Activated CD4-positive, alpha-beta T cell treated with anti-CD3 and anti-CD28 coated beads for 36 hours (primary cell): Measurements from ENCODE around the gene ENPP3. TPM values are rescaled to one million over a fixed set of nuclear protein-coding genes. Genes with fewer than 3 reads are reported as not detected.

Experiments used
- ATAC-seq: fragments of 200-7000 bp; cut with Tn5 transposase; one replicate; pipeline ENCODE4 v1.10.0; 2021; ENCODE audit warnings: mild to moderate bottlenecking, moderate library complexity
- CTCF ChIA-PET: fragments of 350-600 bp; sonication (Branson Sonifier 250); formaldehyde crosslinking; loops from one replicate; lab custom pipeline; 2021; ENCODE audit warnings: antibody characterized with exemption; lab: Charles Lee
- POLR2A ChIA-PET: fragments of 350-600 bp; sonication (Branson Sonifier 250); formaldehyde crosslinking; loops from one replicate; lab custom pipeline; 2021; ENCODE audit warnings: antibody characterized with exemption, inconsistent platforms; lab: Charles Lee
- DNase-seq: peaks from one replicate; pipeline ENCODE4 v3.0.0-alpha.2; 2020
- H3K27ac Mint-ChIP-seq: one replicate; pipeline ENCODE4 v1.8.0; 2021; ENCODE audit warnings: mixed read lengths
- H3K27me3 Mint-ChIP-seq: one replicate; pipeline ENCODE4 v1.8.0; 2021; ENCODE audit warnings: mixed read lengths
- H3K36me3 Mint-ChIP-seq: one replicate; pipeline ENCODE4 v1.8.0; 2021; ENCODE audit warnings: low read depth, mixed read lengths
- H3K4me1 Mint-ChIP-seq: one replicate; pipeline ENCODE4 v1.8.0; 2021; ENCODE audit warnings: mixed read lengths
- H3K4me3 Mint-ChIP-seq: one replicate; pipeline ENCODE4 v1.8.0; 2021; ENCODE audit warnings: mild to moderate bottlenecking, moderate library complexity, mixed read lengths
- H3K9me3 Mint-ChIP-seq: one replicate; pipeline ENCODE4 v1.8.0; 2021; ENCODE audit warnings: low read depth, mixed read lengths
- intact Hi-C, 2 experiments: fragments of 100-400 bp; cut with DNase I in 1 of 2; cut with micrococcal nuclease in 1 of 2; formaldehyde crosslinking; loops; one replicate each; pipeline versions ENCODE4 v1.14.2 to v1.15.1; 2022 to 2024; cut with DNase I, micrococcal nuclease
- total RNA-seq, 2 experiments: library from RNA; stranded (reverse); gene quantifications; one replicate each; pipeline ENCODE4 v1.2.3, GENCODE V29; 2021

ENPP3 gene
- total RNA-seq, 2 experiments from 2014 or later, result 0.57 to 0.58 TPM

DNA sequence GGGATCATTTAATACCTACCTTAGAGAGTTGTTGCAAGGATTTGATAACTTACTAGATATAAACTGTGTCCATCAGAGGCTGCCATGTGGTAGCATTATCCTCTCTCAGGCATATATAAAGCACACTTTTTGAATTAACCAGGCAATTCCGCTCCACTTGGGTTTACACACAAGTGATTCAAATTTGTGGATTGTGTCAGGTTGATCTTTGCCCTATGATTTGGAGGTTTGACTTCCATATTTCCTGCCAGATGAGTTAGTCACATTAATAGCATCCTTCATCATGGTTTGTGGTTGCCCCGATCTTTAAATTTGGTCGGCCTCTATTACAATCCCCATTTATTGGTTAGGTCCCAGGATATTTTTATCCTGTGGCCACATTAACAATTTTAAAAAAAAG is 118.5 kb downstream of the ENPP3 start:
- POLR2A ChIA-PET, result no interaction called here

GRCh38 chr6:131756039-131756438 is 118.9 kb downstream of the ENPP3 start:
- POLR2A ChIA-PET, result no interaction called here
- Mint-ChIP-seq H3K9me3 (no peaks in the 10 kb centered on the region), H3K4me3 (no peak overlapping the region), H3K27me3 (peaks cover 18% of the 10 kb centered on the region), H3K27ac (no peak overlapping the region), H3K36me3 (no peaks in the 10 kb centered on the region), H3K4me1 (no peaks in the 10 kb centered on the region)
- CTCF ChIA-PET, result no interaction called here
- intact Hi-C loops, result no loop called here
- no peak for DNase-seq
- no peak for ATAC-seq

More for the DNA sequence above, 118.5 kb downstream of the ENPP3 start:
- ATAC-seq (no peak), DNase-seq (no peak)
- Mint-ChIP-seq H3K27ac (no peak overlapping the region), H3K36me3 (no peaks in the 10 kb centered on the region), H3K4me3 (no peak overlapping the region), H3K27me3 (peaks cover 18% of the 10 kb centered on the region), H3K9me3 (no peaks in the 10 kb centered on the region), H3K4me1 (no peaks in the 10 kb centered on the region)
- CTCF ChIA-PET, result interaction anchor here (0.6 kb wide), 1 partner anchor 18 kb away, joined by 3 read pairs; no protein-coding TSS in a partner anchor
- intact Hi-C loops, result no loop called here

DNA sequence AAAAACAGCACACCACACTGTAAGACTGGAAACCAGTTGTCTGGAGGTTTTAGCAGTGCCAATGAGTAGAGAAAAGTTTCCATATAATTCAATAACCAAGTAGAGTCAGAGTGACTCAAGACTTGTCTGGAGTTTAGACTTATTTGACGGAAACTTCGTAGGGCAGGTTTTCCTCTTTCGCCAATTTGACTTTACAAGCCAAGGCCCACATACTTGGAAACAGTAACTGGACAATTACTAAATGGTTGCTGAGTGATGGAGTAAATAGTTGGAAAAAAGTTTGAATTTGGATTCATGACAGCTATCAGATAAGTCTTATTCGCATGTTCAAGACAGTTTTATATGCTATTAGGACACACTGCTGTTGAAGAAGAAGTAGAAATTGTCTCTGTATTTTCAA is 121.8 kb downstream of the ENPP3 start:
- POLR2A ChIA-PET, result no interaction called here
- Mint-ChIP-seq H3K27ac (no peak overlapping the region), H3K4me1 (no peaks in the 10 kb centered on the region), H3K27me3 (peaks cover 19% of the 10 kb centered on the region), H3K4me3 (no peak overlapping the region), H3K36me3 (no peaks in the 10 kb centered on the region), H3K9me3 (no peaks in the 10 kb centered on the region)
- intact Hi-C loops, result no loop called here
- CTCF ChIA-PET, result no interaction called here
- DNase-seq (no peak), ATAC-seq (no peak)

GRCh38 chr6:131761060-131761761 is 124.1 kb downstream of the ENPP3 start:
- H3K36me3 Mint-ChIP-seq, result no peaks in the 10 kb centered on the region
- no peak for DNase-seq
- no peak overlapping the region for H3K27ac Mint-ChIP-seq
- peaks cover 14% of the 10 kb centered on the region for H3K27me3 Mint-ChIP-seq
- H3K4me3 Mint-ChIP-seq, result no peak overlapping the region
- no peaks in the 10 kb centered on the region for H3K9me3 Mint-ChIP-seq
- ChIA-PET POLR2A (no interaction called here), CTCF (no interaction called here)
- no peak for ATAC-seq
- H3K4me1 Mint-ChIP-seq, result no peaks in the 10 kb centered on the region
- intact Hi-C loops, result no loop called here

DNA sequence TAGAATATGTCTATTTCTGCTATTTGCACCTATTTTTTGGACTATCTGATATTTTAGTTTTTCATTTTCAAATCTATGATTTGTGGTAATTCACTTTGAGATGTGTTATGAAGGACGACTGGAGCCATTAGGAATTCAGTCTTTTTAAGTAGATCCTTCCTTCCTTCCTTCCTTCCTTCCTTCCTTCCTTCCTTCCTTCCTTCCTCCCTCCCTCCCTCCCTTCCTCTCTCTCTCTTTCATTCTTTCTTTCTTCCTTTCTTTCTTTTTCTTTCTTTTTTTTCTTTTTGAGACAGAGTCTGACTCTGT is 124.6 kb downstream of the ENPP3 start:
- no peak for ATAC-seq
- H3K27ac Mint-ChIP-seq, result no peak overlapping the region
- ChIA-PET POLR2A (no interaction called here), CTCF (no interaction called here)
- H3K9me3 Mint-ChIP-seq, result no peaks in the 10 kb centered on the region
- DNase-seq, result no peak
- peaks cover 12% of the 10 kb centered on the region for H3K27me3 Mint-ChIP-seq
- intact Hi-C loops, result no loop called here
- H3K4me1 Mint-ChIP-seq, result no peaks in the 10 kb centered on the region
- no peak overlapping the region for H3K4me3 Mint-ChIP-seq
- no peaks in the 10 kb centered on the region for H3K36me3 Mint-ChIP-seq

DNA sequence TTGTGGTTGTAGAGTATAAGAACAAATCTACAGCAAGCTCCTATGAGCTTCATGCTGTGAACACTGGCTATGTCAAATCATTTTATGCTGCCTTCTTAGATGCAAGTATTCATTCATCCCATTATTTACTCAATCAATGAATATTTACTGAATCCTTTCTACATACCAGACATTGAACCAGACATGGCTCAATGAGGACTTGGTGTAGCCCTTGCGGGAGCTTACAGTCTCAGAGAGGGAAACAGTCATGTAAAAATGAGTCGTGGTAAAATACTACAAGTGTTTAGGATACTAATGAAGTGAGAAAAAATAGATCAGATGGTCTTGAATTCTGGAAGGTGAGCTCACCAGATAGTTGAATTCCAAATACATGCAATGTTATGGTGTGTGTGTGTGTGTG is 125.9 kb downstream of the ENPP3 start:
- H3K9me3 Mint-ChIP-seq, result no peaks in the 10 kb centered on the region
- H3K27me3 Mint-ChIP-seq, result peaks cover 14% of the 10 kb centered on the region
- H3K4me3 Mint-ChIP-seq, result no peak overlapping the region
- H3K27ac Mint-ChIP-seq, result no peak overlapping the region
- ChIA-PET POLR2A (no interaction called here), CTCF (no interaction called here)
- no peaks in the 10 kb centered on the region for H3K4me1 Mint-ChIP-seq
- ATAC-seq (no peak), DNase-seq (no peak)
- intact Hi-C loops, result no loop called here
- no peaks in the 10 kb centered on the region for H3K36me3 Mint-ChIP-seq

DNA sequence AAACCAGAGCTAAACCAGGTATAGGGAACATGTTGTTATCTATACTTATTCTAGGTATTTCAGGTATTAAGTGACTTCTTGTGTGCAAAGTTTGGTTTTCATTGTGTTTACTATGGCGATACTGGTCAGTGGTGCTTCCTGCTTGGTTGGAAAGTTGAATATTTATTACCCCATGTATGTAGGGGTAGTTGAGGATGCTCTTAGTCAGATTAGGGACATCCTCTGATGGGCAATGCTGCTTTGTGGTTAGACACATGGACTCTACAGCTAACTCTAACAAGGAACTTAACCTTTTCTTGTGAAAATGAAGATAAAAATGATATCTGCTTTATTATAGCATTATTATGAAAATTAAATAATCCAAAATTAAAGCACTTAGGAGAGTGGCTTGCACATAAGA is 126.6 kb downstream of the ENPP3 start:
- no peaks in the 10 kb centered on the region for H3K9me3 Mint-ChIP-seq
- H3K36me3 Mint-ChIP-seq, result no peaks in the 10 kb centered on the region
- peaks cover 13% of the 10 kb centered on the region for H3K27me3 Mint-ChIP-seq
- no peaks in the 10 kb centered on the region for H3K4me1 Mint-ChIP-seq
- intact Hi-C loops, result no loop called here
- CTCF ChIA-PET, result no interaction called here
- POLR2A ChIA-PET, result no interaction called here
- ATAC-seq (no peak), DNase-seq (no peak)
- no peak overlapping the region for H3K27ac Mint-ChIP-seq
- H3K4me3 Mint-ChIP-seq, result no peak overlapping the region

DNA sequence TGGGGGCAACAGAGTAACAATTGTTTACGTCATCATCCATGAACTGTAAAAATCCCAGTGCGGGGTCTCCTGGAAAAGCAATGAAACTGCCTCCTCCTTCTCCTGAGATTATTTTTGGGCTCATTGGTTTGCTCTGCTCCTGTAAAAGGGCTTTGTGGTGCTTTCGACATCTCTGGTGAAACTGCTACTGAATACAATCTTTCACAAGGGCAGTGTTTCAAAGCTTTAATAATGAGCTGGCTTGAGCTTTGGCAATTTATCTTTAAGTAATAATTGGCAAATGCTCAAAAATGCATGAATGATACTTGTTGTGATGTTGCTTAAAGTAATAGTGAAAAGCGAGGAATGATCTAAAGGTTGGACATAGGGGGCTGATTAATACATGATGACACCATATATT is 127.2 kb downstream of the ENPP3 start:
- no peak overlapping the region for H3K4me3 Mint-ChIP-seq
- no peak for ATAC-seq
- no peaks in the 10 kb centered on the region for H3K9me3 Mint-ChIP-seq
- H3K27ac Mint-ChIP-seq, result no peak overlapping the region
- intact Hi-C loops, result no loop called here
- no peaks in the 10 kb centered on the region for H3K4me1 Mint-ChIP-seq
- POLR2A ChIA-PET, result no interaction called here
- no peak for DNase-seq
- H3K36me3 Mint-ChIP-seq, result no peaks in the 10 kb centered on the region
- peaks cover 13% of the 10 kb centered on the region for H3K27me3 Mint-ChIP-seq
- CTCF ChIA-PET, result no interaction called here

- no peak for DNase-seq
Observed at GRCh38 chr6:131765081-131765803, 128.1 kb downstream of the ENPP3 start.

GRCh38 chr6:131765804-131766135 is 128.7 kb downstream of the ENPP3 start:
- Mint-ChIP-seq H3K9me3 (no peaks in the 10 kb centered on the region), H3K4me1 (no peaks in the 10 kb centered on the region), H3K36me3 (no peaks in the 10 kb centered on the region), H3K27me3 (peaks cover 21% of the 10 kb centered on the region), H3K27ac (no peak overlapping the region), H3K4me3 (no peak overlapping the region)
- intact Hi-C loops, result no loop called here
- DNase-seq (no peak), ATAC-seq (no peak)
- ChIA-PET POLR2A (no interaction called here), CTCF (no interaction called here)

More at GRCh38 chr6:131765081-131765803, 128.1 kb downstream of the ENPP3 start:
- ChIA-PET CTCF (no interaction called here), POLR2A (no interaction called here)
- Mint-ChIP-seq H3K9me3 (no peaks in the 10 kb centered on the region), H3K36me3 (no peaks in the 10 kb centered on the region), H3K4me1 (no peaks in the 10 kb centered on the region), H3K4me3 (no peak overlapping the region), H3K27ac (no peak overlapping the region), H3K27me3 (peaks cover 18% of the 10 kb centered on the region)
- intact Hi-C loops, result no loop called here
- ATAC-seq, result no peak

GRCh38 chr6:131766631-131767030 is 129.5 kb downstream of the ENPP3 start:
- ChIA-PET POLR2A (no interaction called here), CTCF (no interaction called here)
- Mint-ChIP-seq H3K4me3 (no peak overlapping the region), H3K9me3 (no peaks in the 10 kb centered on the region), H3K4me1 (no peaks in the 10 kb centered on the region), H3K27me3 (peaks cover 23% of the 10 kb centered on the region), H3K36me3 (no peaks in the 10 kb centered on the region), H3K27ac (no peak overlapping the region)
- ATAC-seq (no peak), DNase-seq (no peak)
- intact Hi-C loops, result no loop called here

- no peaks in the 10 kb centered on the region for H3K4me1 Mint-ChIP-seq
- POLR2A ChIA-PET, result no interaction called here
- H3K27me3 Mint-ChIP-seq, result peaks cover 22% of the 10 kb centered on the region
- intact Hi-C loops, result no loop called here
- DNase-seq (no peak), ATAC-seq (no peak)
- H3K36me3 Mint-ChIP-seq, result no peaks in the 10 kb centered on the region
- CTCF ChIA-PET, result no interaction called here
- H3K9me3 Mint-ChIP-seq, result no peaks in the 10 kb centered on the region
- no peak overlapping the region for H3K4me3 Mint-ChIP-seq
- H3K27ac Mint-ChIP-seq, result no peak overlapping the region
Observed at GRCh38 chr6:131768964-131769363, 131.9 kb downstream of the ENPP3 start.
